Measurements from ENCODE around the gene SELENOK. TPM values are rescaled to one million over a fixed set of nuclear protein-coding genes. Genes with fewer than 3 reads are reported as not detected.
A peak's percentile ranks its signal among the peaks of the same experiment; 100 is the strongest.

SELENOK gene
- total RNA-seq: 10 to 100 TPM; 44.0 to 62.3 TPM
- 100 to 1,000 TPM in 1 of 2 donors, 10 to 100 TPM in 1; 94.9 to 115 TPM for polyA plus RNA-seq
- long read RNA-seq, donor 1, transcript SELENOK-204 (5 exons, 1,633 nt): major isoform, 64 of 71 reads
- long read RNA-seq, donor 1, partial matches to known transcripts: 4 of 71 reads
- long read RNA-seq, donor 1, other reads (novel, unspliced or antisense): 3 of 71 reads
- long read RNA-seq, donor 2, transcript SELENOK-204 (5 exons, 1,633 nt): major isoform, 37 of 42 reads
- long read RNA-seq, donor 2, partial matches to known transcripts: 5 of 42 reads
- long read RNA-seq, donor 2, other reads (novel, unspliced or antisense): 0 of 42 reads

GRCh38 chr3:53891497-53892285 is at the start of gene SELENOK:
TSS of gene SELENOK (minus strand) at chr3:53891859.
- intact Hi-C loops (cut with DNase I): loop anchor here in 1 of 2 donors (2.0 to 5.0 kb wide), 3 partner anchors 84 to 545 kb away; partner anchors contain the start of gene DCP1A
- H3K9me3 ChIP-seq (ENCODE audit: control insufficient read depth, low read length): no peaks in the 10 kb centered on the region

DNA sequence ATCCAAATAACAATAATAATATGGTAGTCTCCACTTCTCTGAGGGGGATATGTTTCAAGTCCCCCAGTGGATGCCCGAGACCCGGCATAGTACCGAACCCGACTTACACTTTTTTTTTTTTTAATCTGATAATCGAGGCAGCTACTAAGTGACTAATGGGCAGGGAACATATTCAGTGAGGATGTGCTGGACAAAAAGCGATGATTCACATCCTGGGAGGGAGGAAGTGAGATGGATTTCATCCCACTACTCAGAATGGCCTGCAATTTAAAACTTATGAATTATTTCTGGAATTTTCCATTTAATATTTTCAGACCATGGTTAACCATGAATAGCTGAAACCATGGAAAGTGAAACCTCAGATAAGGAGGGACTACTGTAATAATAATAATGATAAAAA is 49.5 kb upstream of the SELENOK start:
- H3K27me3 ChIP-seq (ENCODE audit: control insufficient read depth in 1 of 2, insufficient read depth in 2 of 2, low read length in 1 of 2): no peaks in the 10 kb centered on the region
- H3K9me3 ChIP-seq (ENCODE audit: control insufficient read depth, low read length): peaks cover 2% of the 10 kb centered on the region
- no peak overlapping the region for H3K27ac ChIP-seq (ENCODE audit: low read depth in 1 of 2, low read length in 2 of 2)
- no peak overlapping the region for H3K4me3 ChIP-seq (ENCODE audit: low read length in 2 of 2)
- no peak for ATAC-seq (ENCODE audit: low FRiP score)
- 75% methylated on average over 6 of the region's 6 CpGs for WGBS, 2 donors
- no peaks in the 10 kb centered on the region for H3K4me1 ChIP-seq (ENCODE audit: control insufficient read depth in 1 of 2, insufficient read depth in 2 of 2, low read length in 2 of 2)
- no peak for DNase-seq
- intact Hi-C loops (cut with DNase I): loop anchor here in 1 of 2 donors (5.0 kb wide), 1 partner anchor 426 kb away; no protein-coding TSS in a partner anchor
- no peaks in the 10 kb centered on the region for H3K36me3 ChIP-seq (ENCODE audit: control insufficient read depth in 1 of 2, insufficient read depth in 2 of 2, low read length in 1 of 2)

More at GRCh38 chr3:53891497-53892285, at the start of gene SELENOK:
- DNase-seq (peak; percentile 99), ATAC-seq (ENCODE audit: low FRiP score) (peak; percentile 100)
- Histone ChIP-seq H3K4me3 (ENCODE audit: low read length in 2 of 2) (peak within 1 kb of the TSS; percentile 37 to 52), H3K4me1 (ENCODE audit: control insufficient read depth in 1 of 2, insufficient read depth in 2 of 2, low read length in 2 of 2) (peaks cover 0 to 9% of the 10 kb centered on the region in 2 donors), H3K27ac (ENCODE audit: low read depth in 1 of 2, low read length in 2 of 2) (peak within 1 kb of the TSS; percentile 79 to 80), H3K36me3 (ENCODE audit: control insufficient read depth in 1 of 2, insufficient read depth in 2 of 2, low read length in 1 of 2) (no peaks in the 10 kb centered on the region), H3K27me3 (ENCODE audit: control insufficient read depth in 1 of 2, insufficient read depth in 2 of 2, low read length in 1 of 2) (no peaks in the 10 kb centered on the region)
- WGBS, 2 donors: 0 to 1% methylated on average over 72 to 73 of the region's 73 CpGs

- H3K36me3 ChIP-seq (ENCODE audit: control insufficient read depth in 1 of 2, insufficient read depth in 2 of 2, low read length in 1 of 2): no peaks in the 10 kb centered on the region
- H3K27ac ChIP-seq (ENCODE audit: low read depth in 1 of 2, low read length in 2 of 2): no peak overlapping the region
- peaks cover 3% of the 10 kb centered on the region for H3K9me3 ChIP-seq (ENCODE audit: control insufficient read depth, low read length)
- 24 to 26% methylated on average over 1 of the region's 1 CpG for WGBS, 2 donors
- DNase-seq: no peak
- no peak for ATAC-seq (ENCODE audit: low FRiP score)
- no peak overlapping the region for H3K4me3 ChIP-seq (ENCODE audit: low read length in 2 of 2)
- no peaks in the 10 kb centered on the region for H3K4me1 ChIP-seq (ENCODE audit: control insufficient read depth in 1 of 2, insufficient read depth in 2 of 2, low read length in 2 of 2)
- intact Hi-C loops (cut with DNase I): loop anchor here in 1 of 2 donors (5.0 kb wide), 1 partner anchor 427 kb away; no protein-coding TSS in a partner anchor
- H3K27me3 ChIP-seq (ENCODE audit: control insufficient read depth in 1 of 2, insufficient read depth in 2 of 2, low read length in 1 of 2): no peaks in the 10 kb centered on the region
Observed at GRCh38 chr3:53940623-53941022, 49.0 kb upstream of the SELENOK start.

GRCh38 chr3:53939813-53940212 is 48.2 kb upstream of the SELENOK start:
- ATAC-seq (ENCODE audit: low FRiP score): no peak
- 17 to 23% methylated on average over 1 of the region's 1 CpG for WGBS, 2 donors
- Histone ChIP-seq H3K4me1 (ENCODE audit: control insufficient read depth in 1 of 2, insufficient read depth in 2 of 2, low read length in 2 of 2) (no peaks in the 10 kb centered on the region), H3K9me3 (ENCODE audit: control insufficient read depth, low read length) (peaks cover 3% of the 10 kb centered on the region), H3K36me3 (ENCODE audit: control insufficient read depth in 1 of 2, insufficient read depth in 2 of 2, low read length in 1 of 2) (no peaks in the 10 kb centered on the region), H3K4me3 (ENCODE audit: low read length in 2 of 2) (no peak overlapping the region), H3K27me3 (ENCODE audit: control insufficient read depth in 1 of 2, insufficient read depth in 2 of 2, low read length in 1 of 2) (no peaks in the 10 kb centered on the region), H3K27ac (ENCODE audit: low read depth in 1 of 2, low read length in 2 of 2) (no peak overlapping the region)
- intact Hi-C loops (cut with DNase I): loop anchor here (5.0 kb wide), 2 partner anchors 427 to 437 kb away; no protein-coding TSS in a partner anchor
- DNase-seq: no peak

- no peaks in the 10 kb centered on the region for H3K36me3 ChIP-seq (ENCODE audit: control insufficient read depth in 1 of 2, insufficient read depth in 2 of 2, low read length in 1 of 2)
- H3K4me3 ChIP-seq (ENCODE audit: low read length in 2 of 2): no peak overlapping the region
- 62 to 64% methylated on average over 10 of the region's 10 CpGs for WGBS, 2 donors
- intact Hi-C loops (cut with DNase I): loop anchor here in 1 of 2 donors (5.0 kb wide), 1 partner anchor 438 kb away; no protein-coding TSS in a partner anchor
- DNase-seq (no peak), ATAC-seq (ENCODE audit: low FRiP score) (no peak)
- H3K4me1 ChIP-seq (ENCODE audit: control insufficient read depth in 1 of 2, insufficient read depth in 2 of 2, low read length in 2 of 2): no peaks in the 10 kb centered on the region
- no peak overlapping the region for H3K27ac ChIP-seq (ENCODE audit: low read depth in 1 of 2, low read length in 2 of 2)
- H3K27me3 ChIP-seq (ENCODE audit: control insufficient read depth in 1 of 2, insufficient read depth in 2 of 2, low read length in 1 of 2): no peaks in the 10 kb centered on the region
- peaks cover 3% of the 10 kb centered on the region for H3K9me3 ChIP-seq (ENCODE audit: control insufficient read depth, low read length)
Observed at GRCh38 chr3:53939086-53939582, 47.5 kb upstream of the SELENOK start.

GRCh38 chr3:53938645-53939044 is 47.0 kb upstream of the SELENOK start:
- Histone ChIP-seq H3K27ac (ENCODE audit: low read depth in 1 of 2, low read length in 2 of 2) (no peak overlapping the region), H3K4me1 (ENCODE audit: control insufficient read depth in 1 of 2, insufficient read depth in 2 of 2, low read length in 2 of 2) (no peaks in the 10 kb centered on the region), H3K36me3 (ENCODE audit: control insufficient read depth in 1 of 2, insufficient read depth in 2 of 2, low read length in 1 of 2) (no peaks in the 10 kb centered on the region), H3K27me3 (ENCODE audit: control insufficient read depth in 1 of 2, insufficient read depth in 2 of 2, low read length in 1 of 2) (no peaks in the 10 kb centered on the region), H3K9me3 (ENCODE audit: control insufficient read depth, low read length) (peaks cover 3% of the 10 kb centered on the region), H3K4me3 (ENCODE audit: low read length in 2 of 2) (no peak overlapping the region)
- DNase-seq: no peak
- ATAC-seq (ENCODE audit: low FRiP score): no peak
- intact Hi-C loops (cut with DNase I): loop anchor here in 1 of 2 donors (5.0 kb wide), 1 partner anchor 439 kb away; no protein-coding TSS in a partner anchor
- 8 to 11% methylated on average over 2 of the region's 2 CpGs for WGBS, 2 donors

GRCh38 chr3:53936347-53936746 is 44.7 kb upstream of the SELENOK start:
- intact Hi-C loops (cut with DNase I): loop anchor here in 1 of 2 donors (5.0 kb wide), 1 partner anchor 441 kb away; no protein-coding TSS in a partner anchor
- WGBS, 2 donors: 85 to 92% methylated on average over 1 of the region's 1 CpG
- H3K27me3 ChIP-seq (ENCODE audit: control insufficient read depth in 1 of 2, insufficient read depth in 2 of 2, low read length in 1 of 2): no peaks in the 10 kb centered on the region
- ATAC-seq (ENCODE audit: low FRiP score) (no peak), DNase-seq (no peak)
- no peak overlapping the region for H3K27ac ChIP-seq (ENCODE audit: low read depth in 1 of 2, low read length in 2 of 2)
- no peak overlapping the region for H3K4me3 ChIP-seq (ENCODE audit: low read length in 2 of 2)
- no peaks in the 10 kb centered on the region for H3K4me1 ChIP-seq (ENCODE audit: control insufficient read depth in 1 of 2, insufficient read depth in 2 of 2, low read length in 2 of 2)
- H3K9me3 ChIP-seq (ENCODE audit: control insufficient read depth, low read length): peaks cover 3% of the 10 kb centered on the region
- H3K36me3 ChIP-seq (ENCODE audit: control insufficient read depth in 1 of 2, insufficient read depth in 2 of 2, low read length in 1 of 2): no peaks in the 10 kb centered on the region

DNA sequence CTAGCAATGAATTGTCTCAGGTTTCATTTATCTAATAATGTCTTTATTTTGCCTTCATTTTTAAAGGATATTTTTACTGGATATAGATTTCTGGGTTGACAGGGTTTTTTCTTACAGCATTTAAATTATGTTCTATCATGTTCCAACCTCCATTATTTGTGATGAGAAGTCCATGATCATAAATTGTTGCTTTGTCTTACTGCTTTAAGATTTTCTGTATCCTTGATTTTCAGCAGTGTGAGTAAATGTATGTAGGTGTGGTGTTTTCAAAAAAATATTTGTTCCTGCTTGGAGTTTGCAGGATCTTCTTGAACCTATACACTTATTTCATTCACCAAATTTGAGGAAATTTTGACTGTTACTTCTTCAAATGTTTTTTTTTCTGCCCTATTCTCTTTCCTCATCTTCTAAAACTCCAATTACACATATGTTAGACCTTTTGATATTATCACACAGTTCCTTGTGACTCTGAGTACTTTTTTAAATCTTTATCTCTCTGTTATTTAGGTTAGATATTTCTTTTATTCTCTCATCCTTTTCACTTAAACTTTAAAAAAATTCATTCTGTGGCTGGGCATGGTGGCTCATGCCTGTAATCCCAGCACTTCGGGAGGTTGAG is 43.7 kb upstream of the SELENOK start:
- Histone ChIP-seq H3K9me3 (ENCODE audit: control insufficient read depth, low read length) (peaks cover 3% of the 10 kb centered on the region), H3K36me3 (ENCODE audit: control insufficient read depth in 1 of 2, insufficient read depth in 2 of 2, low read length in 1 of 2) (no peaks in the 10 kb centered on the region), H3K27me3 (ENCODE audit: control insufficient read depth in 1 of 2, insufficient read depth in 2 of 2, low read length in 1 of 2) (no peaks in the 10 kb centered on the region), H3K27ac (ENCODE audit: low read depth in 1 of 2, low read length in 2 of 2) (no peak overlapping the region), H3K4me1 (ENCODE audit: control insufficient read depth in 1 of 2, insufficient read depth in 2 of 2, low read length in 2 of 2) (no peaks in the 10 kb centered on the region), H3K4me3 (ENCODE audit: low read length in 2 of 2) (no peak overlapping the region)
- DNase-seq (no peak), ATAC-seq (ENCODE audit: low FRiP score) (no peak)
- WGBS, 2 donors: 0 to 57% methylated on average over 1 of the region's 1 CpG
- intact Hi-C loops (cut with DNase I): loop anchor here in 1 of 2 donors (5.0 kb wide), 1 partner anchor 442 kb away; no protein-coding TSS in a partner anchor

Data from aorta (tissue), 5 donors.